Measurements from ENCODE around the gene NTNG2.

GRCh38 chr9:132224645-132225044, 62.8 kb downstream of the NTNG2 start:
- TF ChIP-seq TAF1 (IDR thresholded peaks at IDR 0.05; ENCODE audit: borderline replicate concordance, insufficient read depth, low read length) = no peak
- TF ChIP-seq REST (IDR thresholded peaks at IDR 0.05; ENCODE audit: insufficient read depth in 1 of 2, low read depth in 2 of 2, low read length in 2 of 2) = no peak
- no peak for TF ChIP-seq POLR2AphosphoS5 (IDR thresholded peaks at IDR 0.05; ENCODE audit: low read depth, low read length)
- no peak for TF ChIP-seq SIN3A (IDR thresholded peaks at IDR 0.05; ENCODE audit: borderline replicate concordance, insufficient read depth, low read length)
